Colonic mucosa (tissue), 4 donors: ENCODE data around the gene UNG. TPM values are rescaled to one million over a fixed set of nuclear protein-coding genes. Genes with fewer than 3 reads are reported as not detected.
A peak's percentile ranks its signal among the peaks of the same experiment; 100 is the strongest.

Source experiments
- DNase-seq: peaks from one replicate; pipeline ENCODE4 v3.0.0-alpha.2; 2020
- H3K27ac ChIP-seq: fragments of 200-600 bp; one replicate; pipeline ENCODE4 v1.8.0; 2021
- H3K27me3 ChIP-seq: fragments of 200-600 bp; one replicate; pipeline ENCODE4 v1.8.0; 2021
- H3K36me3 ChIP-seq: fragments of 200-600 bp; one replicate; pipeline ENCODE4 v1.8.0; 2021
- H3K4me1 ChIP-seq: fragments of 200-600 bp; one replicate; pipeline ENCODE4 v1.8.0; 2021; ENCODE audit warnings: mild to moderate bottlenecking
- H3K4me3 ChIP-seq: fragments of 200-600 bp; one replicate; pipeline ENCODE4 v1.8.0; 2021
- H3K9ac ChIP-seq, 2 donors: one replicate each; pipeline ENCODE4 v1.7.0; 2013; ENCODE audit warnings: control low read depth in 2 of 2, low read depth in 2 of 2, low read length in 2 of 2
- H3K9me3 ChIP-seq: fragments of 200-600 bp; one replicate; pipeline ENCODE4 v1.8.0; 2021
- intact Hi-C: fragments of 100-400 bp; cut with DNase I; formaldehyde crosslinking; loops from one replicate; pipeline ENCODE4 v1.14.1; 2022
- total RNA-seq, 2 donors: library from RNA; stranded (reverse); fragmentation: NEBNext Ultra II Directional in 1 of 2; extraction: Animal tissue kit (Norgen Biotek cat#: 25700) in 1 of 2; gene quantifications; one replicate each; pipeline ENCODE4 v1.2.1, GENCODE V29; 2021
- TF ChIP-seq, protein P1 (sequence below): fragments of 200-600 bp; IDR thresholded peaks from one replicate; pipeline ENCODE4 v1.8.0; 2022; ENCODE audit warnings: antibody characterized with exemption, mild to moderate bottlenecking
- donor health status: healthy.
- donor health status: DM: no; HTN: no; CAD: no.
- donor health status: DM: no; HTN: no; CAD: no.

UNG gene
- total RNA-seq, 2 donors from 2014 or later: 48.7 to 68.3 TPM

DNA sequence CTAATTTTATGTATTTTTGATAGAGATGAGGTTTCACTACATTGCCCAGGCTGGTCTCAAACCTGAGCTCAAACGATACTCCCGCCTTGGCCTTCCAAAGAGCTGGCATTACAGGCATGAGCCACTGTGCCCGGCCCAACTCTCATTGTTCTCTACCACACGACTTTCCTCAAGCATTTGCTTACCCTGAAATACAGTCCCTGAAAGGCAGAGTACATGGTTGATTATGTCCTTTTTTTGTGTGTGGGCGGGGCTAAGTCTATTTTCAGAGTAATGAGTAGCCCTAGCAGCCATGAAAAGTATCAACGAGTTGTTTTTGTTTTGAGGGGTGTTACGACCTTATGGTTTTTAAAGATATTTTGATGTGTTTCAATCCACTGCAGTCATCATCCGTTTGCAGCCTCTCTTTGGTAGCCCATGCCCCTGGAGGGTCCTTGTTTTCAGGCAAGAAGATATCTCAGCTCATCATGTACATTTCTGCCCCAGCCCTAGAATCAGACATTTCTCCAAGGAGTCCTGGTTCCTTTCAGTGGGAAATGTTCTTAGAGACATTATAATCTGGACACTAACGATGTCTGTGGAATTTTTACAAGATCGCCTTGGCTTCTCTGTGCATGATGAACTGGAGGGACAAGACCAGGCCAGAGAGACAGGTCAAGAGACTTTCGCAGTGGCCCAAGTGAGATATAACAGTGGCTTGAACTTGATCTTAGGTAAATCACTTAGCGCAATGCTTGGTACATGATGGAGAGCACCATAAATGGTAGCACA, 27.7 kb downstream of the UNG start:
- DNase-seq: no peak
- Histone ChIP-seq H3K9ac (no peak overlapping the region), H3K9me3 (no peaks in the 10 kb centered on the region), H3K27ac (no peak overlapping the region), H3K36me3 (no peaks in the 10 kb centered on the region), H3K27me3 (no peaks in the 10 kb centered on the region), H3K4me3 (no peak overlapping the region), H3K4me1 (no peaks in the 10 kb centered on the region)
- intact Hi-C loops: no loop called here
- TF ChIP-seq, protein P1, sequence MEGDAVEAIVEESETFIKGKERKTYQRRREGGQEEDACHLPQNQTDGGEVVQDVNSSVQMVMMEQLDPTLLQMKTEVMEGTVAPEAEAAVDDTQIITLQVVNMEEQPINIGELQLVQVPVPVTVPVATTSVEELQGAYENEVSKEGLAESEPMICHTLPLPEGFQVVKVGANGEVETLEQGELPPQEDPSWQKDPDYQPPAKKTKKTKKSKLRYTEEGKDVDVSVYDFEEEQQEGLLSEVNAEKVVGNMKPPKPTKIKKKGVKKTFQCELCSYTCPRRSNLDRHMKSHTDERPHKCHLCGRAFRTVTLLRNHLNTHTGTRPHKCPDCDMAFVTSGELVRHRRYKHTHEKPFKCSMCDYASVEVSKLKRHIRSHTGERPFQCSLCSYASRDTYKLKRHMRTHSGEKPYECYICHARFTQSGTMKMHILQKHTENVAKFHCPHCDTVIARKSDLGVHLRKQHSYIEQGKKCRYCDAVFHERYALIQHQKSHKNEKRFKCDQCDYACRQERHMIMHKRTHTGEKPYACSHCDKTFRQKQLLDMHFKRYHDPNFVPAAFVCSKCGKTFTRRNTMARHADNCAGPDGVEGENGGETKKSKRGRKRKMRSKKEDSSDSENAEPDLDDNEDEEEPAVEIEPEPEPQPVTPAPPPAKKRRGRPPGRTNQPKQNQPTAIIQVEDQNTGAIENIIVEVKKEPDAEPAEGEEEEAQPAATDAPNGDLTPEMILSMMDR: no peak

DNA sequence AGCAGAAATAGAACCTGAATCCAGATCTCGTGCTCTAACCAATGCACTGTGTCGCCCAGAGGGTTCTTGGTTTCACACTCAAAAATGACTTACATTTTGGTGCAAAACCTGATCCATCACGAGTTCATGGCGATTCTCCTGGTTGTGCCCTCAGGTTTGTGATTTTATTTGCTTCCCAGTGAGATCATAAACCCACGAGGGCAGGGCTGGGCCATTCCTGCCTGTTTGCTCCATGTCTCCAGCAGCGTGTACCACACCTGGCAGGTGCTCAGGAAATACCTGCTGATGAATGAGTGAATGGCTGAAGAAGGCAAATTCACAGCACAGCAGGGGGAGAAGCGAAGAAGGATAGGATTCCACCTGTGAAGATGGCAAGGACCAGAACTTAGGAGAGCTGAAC, 28.4 kb downstream of the UNG start:
- DNase-seq: peak; percentile 50
- no peak overlapping the region for H3K27ac ChIP-seq
- H3K4me3 ChIP-seq: no peak overlapping the region

DNA sequence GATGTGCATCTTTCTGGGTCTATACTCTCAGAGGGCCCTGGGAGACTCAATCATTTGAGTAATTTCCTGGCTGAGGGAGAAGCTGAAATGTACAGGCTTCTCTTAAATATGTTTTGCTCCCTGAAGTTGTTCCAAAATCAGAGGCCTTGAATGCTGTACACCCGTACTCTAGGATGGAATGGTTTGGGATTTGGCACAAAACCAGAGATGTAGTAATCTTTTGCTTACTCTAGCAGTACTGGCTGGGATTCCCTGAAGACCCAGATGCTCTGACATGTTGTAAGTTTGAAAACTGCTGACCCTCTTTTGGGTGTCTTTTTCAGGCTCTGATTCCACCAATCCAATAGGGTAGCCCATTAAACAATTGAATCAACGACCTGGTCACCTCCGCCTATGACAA, 29.4 kb downstream of the UNG start:
- H3K27me3 ChIP-seq: no peaks in the 10 kb centered on the region
- intact Hi-C loops: no loop called here
- no peak for DNase-seq
- no peak overlapping the region for H3K4me3 ChIP-seq
- H3K9me3 ChIP-seq: no peaks in the 10 kb centered on the region
- TF ChIP-seq, protein P1: no peak
- no peak overlapping the region for H3K9ac ChIP-seq
- no peaks in the 10 kb centered on the region for H3K36me3 ChIP-seq
- H3K27ac ChIP-seq: no peak overlapping the region
- H3K4me1 ChIP-seq: no peaks in the 10 kb centered on the region

More for the DNA sequence above, 28.4 kb downstream of the UNG start:
- H3K36me3 ChIP-seq: no peaks in the 10 kb centered on the region
- TF ChIP-seq, protein P1: no peak
- no peaks in the 10 kb centered on the region for H3K27me3 ChIP-seq
- no peaks in the 10 kb centered on the region for H3K9me3 ChIP-seq
- no peaks in the 10 kb centered on the region for H3K4me1 ChIP-seq
- H3K9ac ChIP-seq: no peak overlapping the region
- intact Hi-C loops: no loop called here

DNA sequence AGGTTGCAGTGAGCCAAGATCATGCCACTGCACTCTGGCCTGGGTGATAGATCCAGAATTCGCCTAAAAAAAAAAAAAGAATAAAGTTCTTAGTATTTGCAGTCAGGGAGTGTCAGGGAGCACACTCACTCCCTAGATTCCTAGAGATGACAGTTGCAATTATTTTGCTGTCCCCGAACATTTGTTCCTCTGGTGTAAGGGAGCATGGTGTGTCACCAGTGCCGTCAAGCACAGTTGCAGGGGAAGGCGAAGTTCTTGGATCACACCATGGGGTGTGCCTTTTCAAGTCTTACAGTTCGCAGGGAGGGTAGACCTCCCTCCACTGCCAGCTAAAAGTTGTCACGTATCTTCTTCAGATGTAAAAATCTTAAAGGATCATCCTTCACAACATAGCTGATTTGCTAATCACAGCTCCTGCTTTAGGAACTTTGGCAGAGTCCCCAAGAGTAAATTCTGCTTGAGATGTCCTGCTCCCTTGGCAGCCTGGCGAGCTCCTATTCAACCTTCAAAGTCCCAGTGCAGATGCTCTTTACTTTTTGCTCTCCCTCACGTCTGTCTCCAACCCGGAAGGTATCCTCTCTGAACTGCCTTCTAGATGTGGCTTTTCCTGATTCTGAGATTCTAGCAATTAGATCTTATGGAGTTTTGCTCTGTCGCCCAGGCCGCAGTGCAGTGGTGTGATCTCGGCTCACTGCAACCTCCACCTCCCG, 30.3 kb downstream of the UNG start:
- Histone ChIP-seq H3K36me3 (no peaks in the 10 kb centered on the region), H3K9me3 (no peaks in the 10 kb centered on the region), H3K9ac (no peak overlapping the region), H3K4me3 (no peak overlapping the region), H3K4me1 (no peaks in the 10 kb centered on the region), H3K27me3 (no peaks in the 10 kb centered on the region), H3K27ac (no peak overlapping the region)
- no peak for DNase-seq
- intact Hi-C loops: no loop called here
- TF ChIP-seq, protein P1: no peak

DNA sequence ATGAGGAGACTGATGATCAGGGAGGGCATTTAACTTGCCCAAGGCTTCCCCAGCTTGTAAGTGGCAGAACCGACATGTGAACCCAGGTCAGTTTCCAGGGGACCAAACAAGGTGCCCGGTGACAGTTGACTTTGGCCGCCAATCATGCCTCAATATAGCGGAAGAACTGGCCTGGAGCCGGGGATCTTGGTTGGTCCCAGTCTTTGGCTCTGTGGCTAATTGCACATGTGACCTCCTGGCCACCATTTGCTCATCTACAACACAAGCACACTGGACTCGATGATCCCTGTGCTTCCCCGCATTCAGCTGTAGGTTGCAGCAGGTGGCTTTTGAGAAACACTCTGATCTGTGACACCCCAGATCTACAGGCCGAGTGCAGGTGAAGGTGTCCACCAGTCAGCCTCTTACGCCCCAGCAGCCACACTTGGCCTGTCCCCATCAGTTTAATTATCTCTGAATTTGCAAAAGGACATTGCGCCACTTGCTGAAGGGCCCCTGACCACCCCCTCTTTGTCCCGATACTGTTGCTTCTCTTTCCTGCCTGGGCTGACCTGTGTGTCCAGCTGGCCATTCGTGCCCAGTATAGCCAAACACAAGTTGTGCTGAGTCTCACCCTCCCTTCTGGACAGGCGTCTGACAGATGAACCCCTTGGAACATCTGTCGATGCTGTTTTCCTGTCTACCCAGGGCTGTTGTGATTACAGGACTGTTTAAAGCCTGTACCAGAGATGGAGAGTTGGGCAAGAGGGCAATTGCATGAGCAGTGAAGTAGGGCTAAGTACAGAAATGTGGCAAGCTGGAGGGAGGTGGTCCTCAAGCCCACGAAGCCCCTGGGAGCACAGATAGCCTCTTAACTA, 33.1 kb downstream of the UNG start:
- H3K4me3 ChIP-seq: no peak overlapping the region
- H3K4me1 ChIP-seq: no peaks in the 10 kb centered on the region
- H3K36me3 ChIP-seq: no peaks in the 10 kb centered on the region
- TF ChIP-seq, protein P1: no peak
- H3K27me3 ChIP-seq: no peaks in the 10 kb centered on the region
- intact Hi-C loops: no loop called here
- DNase-seq: no peak
- no peaks in the 10 kb centered on the region for H3K9me3 ChIP-seq
- H3K9ac ChIP-seq: peak overlapping the region in 1 of 2 donors; percentile 29
- H3K27ac ChIP-seq: no peak overlapping the region
